Tibial nerve (tissue), 4 donors: ENCODE data around the gene KRTAP10-8. TPM values are rescaled to one million over a fixed set of nuclear protein-coding genes. Genes with fewer than 3 reads are reported as not detected.
"Not testable (repeated sequence)": the region's sequence is repeated elsewhere in the genome, so short reads cannot be mapped to it uniquely, and the experiment has no call there.

ENCODE experiments used
- DNase-seq, 2 donors: peaks; one replicate each; pipeline ENCODE4 v3.0.0-alpha.2; 2019; ENCODE audit warnings: low spot score in 2 of 2
- H3K27ac ChIP-seq, 4 donors: fragments of 200-600 bp; sonication (generic) in 3 of 4; one replicate each; pipeline ENCODE4 v1.5.1; 2017 to 2019; ENCODE audit warnings: mild to moderate bottlenecking in 1 of 4
- H3K27me3 ChIP-seq, 2 donors: fragments of 200-600 bp; sonication (generic) in 1 of 2; one replicate each; pipeline versions ENCODE4 v1.5.1 to v1.6.0; 2017 to 2019
- H3K36me3 ChIP-seq, 3 donors: fragments of 200-600 bp; sonication (generic); one replicate each; pipeline ENCODE4 v1.5.1; 2018 to 2019
- H3K4me1 ChIP-seq, 4 donors: fragments of 200-600 bp; sonication (generic) in 3 of 4; one replicate each; pipeline ENCODE4 v1.5.1; 2017 to 2019
- H3K4me3 ChIP-seq, 4 donors: fragments of 200-600 bp; sonication (generic) in 3 of 4; one replicate each; pipeline ENCODE4 v1.5.1; 2017 to 2019; ENCODE audit warnings: mild to moderate bottlenecking in 1 of 4, moderate library complexity in 1 of 4
- H3K9me3 ChIP-seq, 4 donors: fragments of 200-600 bp; sonication (generic) in 3 of 4; one replicate each; pipeline ENCODE4 v1.5.1; 2017 to 2019
- EP300 ChIP-seq, 2 donors: sonication (generic); formaldehyde crosslinking; IDR thresholded peaks; one replicate each; pipeline ENCODE4 v1.6.1; 2017; ENCODE audit warnings: antibody characterized with exemption in 2 of 2, mild to moderate bottlenecking in 1 of 2
- POLR2A ChIP-seq, 2 donors: fragments of 450-650 bp; IDR thresholded peaks; one replicate each; pipeline ENCODE4 v1.6.1; 2017; ENCODE audit warnings: antibody characterized with exemption in 2 of 2, mild to moderate bottlenecking in 2 of 2, moderate library complexity in 2 of 2
- WGBS, 2 donors: methylation state at CpG; one replicate each; pipeline ENCODE4 v1.1.5; 2018; 5-methylcytosine and 5-hydroxymethylcytosine counted together
- total RNA-seq, 4 donors: library from RNA; depleted of rRNA; stranded (reverse); fragments of >200 nt; gene quantifications; one replicate each; pipeline ENCODE4 v1.1.0, GENCODE V29; 2016
- TF ChIP-seq, protein P1 (sequence below), 5 experiments: fragments of 200-600 bp in 3 of 5; fragments of 450-650 bp in 2 of 5; sonication (generic) in 3 of 5; IDR thresholded peaks; one replicate each; pipeline ENCODE4 v1.5.1; 2016 to 2019; ENCODE audit warnings: antibody characterized with exemption in 5 of 5, mild to moderate bottlenecking in 3 of 5, moderate library complexity in 2 of 5

KRTAP10-8 gene
- total RNA-seq, 4 donors from 2014 or later, result not detected

DNA sequence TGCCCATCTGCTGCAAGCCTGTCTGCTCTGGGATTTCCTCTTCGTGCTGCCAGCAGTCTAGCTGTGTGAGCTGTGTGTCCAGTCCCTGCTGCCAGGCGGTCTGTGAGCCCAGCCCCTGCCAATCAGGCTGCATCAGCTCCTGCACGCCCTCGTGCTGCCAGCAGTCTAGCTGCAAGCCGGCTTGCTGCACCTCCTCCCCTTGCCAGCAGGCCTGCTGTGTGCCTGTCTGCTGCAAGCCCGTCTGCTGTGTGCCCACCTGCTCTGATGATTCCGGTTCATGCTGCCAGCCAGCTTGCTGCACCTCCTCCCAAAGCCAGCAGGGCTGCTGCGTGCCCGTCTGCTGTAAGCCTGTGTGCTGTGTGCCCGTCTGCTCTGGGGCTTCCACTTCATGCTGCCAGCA lies 10.8 kb upstream of the KRTAP10-8 start:
- not testable (repeated sequence) for H3K36me3 ChIP-seq, H3K4me3 ChIP-seq, H3K27me3 ChIP-seq, H3K27ac ChIP-seq, DNase-seq, H3K4me1 ChIP-seq
- 78 to 79% methylated on average over 6 to 10 of the region's 10 CpGs for WGBS, 2 donors
- H3K9me3 ChIP-seq, result peaks cover 0 to 19% (median 0%) of the 10 kb centered on the region in 4 donors

DNA sequence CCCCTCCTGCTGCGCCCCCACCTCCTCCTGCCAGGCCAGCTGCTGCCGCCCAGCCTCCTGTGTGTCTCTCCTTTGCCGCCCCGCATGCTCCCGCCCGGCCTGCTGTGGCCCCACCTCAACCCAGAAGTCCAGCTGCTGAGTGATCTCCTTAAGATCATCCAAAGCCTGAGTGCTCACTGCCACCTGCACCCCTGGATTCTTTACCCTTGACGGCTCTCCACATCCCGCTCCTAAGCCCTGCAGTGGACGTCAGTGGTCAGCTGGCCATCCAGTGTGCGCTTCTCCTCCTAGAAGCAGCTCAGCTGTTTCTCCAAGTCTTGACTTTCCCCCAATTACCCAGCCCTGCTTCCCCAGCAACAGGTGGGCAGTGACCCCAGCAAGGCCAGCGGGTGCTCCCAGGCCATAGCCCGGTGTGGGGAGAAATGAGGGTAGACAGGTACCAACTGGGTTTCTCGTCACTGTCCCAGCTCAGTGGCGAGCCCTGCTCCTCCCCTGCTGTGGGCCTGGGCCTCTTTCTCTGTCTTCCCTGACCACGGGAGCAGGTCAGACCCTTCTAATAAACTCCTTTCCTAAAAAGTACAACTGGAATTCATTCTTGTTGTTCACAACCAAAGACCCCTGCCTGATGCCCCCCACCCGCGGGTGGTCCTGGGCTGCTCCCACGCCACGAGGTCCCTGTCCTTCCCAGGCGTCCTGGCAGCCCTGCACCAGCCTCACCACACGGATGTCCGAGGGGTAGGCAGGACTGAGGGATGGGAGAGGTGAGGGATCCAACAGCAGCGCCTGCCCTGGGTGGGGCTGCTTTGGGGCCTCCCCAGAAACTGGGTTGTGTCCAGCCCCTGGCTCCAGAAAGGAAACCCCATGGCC lies 10.1 kb upstream of the KRTAP10-8 start:
- Histone ChIP-seq H3K4me1 (no peaks in the 10 kb centered on the region), H3K36me3 (no peaks in the 10 kb centered on the region), H3K27ac (no peak overlapping the region), H3K27me3 (no peaks in the 10 kb centered on the region), H3K4me3 (no peak overlapping the region), H3K9me3 (peaks cover 0 to 24% (median 0%) of the 10 kb centered on the region in 4 donors)
- TF ChIP-seq, protein P1, sequence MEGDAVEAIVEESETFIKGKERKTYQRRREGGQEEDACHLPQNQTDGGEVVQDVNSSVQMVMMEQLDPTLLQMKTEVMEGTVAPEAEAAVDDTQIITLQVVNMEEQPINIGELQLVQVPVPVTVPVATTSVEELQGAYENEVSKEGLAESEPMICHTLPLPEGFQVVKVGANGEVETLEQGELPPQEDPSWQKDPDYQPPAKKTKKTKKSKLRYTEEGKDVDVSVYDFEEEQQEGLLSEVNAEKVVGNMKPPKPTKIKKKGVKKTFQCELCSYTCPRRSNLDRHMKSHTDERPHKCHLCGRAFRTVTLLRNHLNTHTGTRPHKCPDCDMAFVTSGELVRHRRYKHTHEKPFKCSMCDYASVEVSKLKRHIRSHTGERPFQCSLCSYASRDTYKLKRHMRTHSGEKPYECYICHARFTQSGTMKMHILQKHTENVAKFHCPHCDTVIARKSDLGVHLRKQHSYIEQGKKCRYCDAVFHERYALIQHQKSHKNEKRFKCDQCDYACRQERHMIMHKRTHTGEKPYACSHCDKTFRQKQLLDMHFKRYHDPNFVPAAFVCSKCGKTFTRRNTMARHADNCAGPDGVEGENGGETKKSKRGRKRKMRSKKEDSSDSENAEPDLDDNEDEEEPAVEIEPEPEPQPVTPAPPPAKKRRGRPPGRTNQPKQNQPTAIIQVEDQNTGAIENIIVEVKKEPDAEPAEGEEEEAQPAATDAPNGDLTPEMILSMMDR (IDR thresholded peaks at IDR 0.05), result no peak
- no peak for TF ChIP-seq EP300 (IDR thresholded peaks at IDR 0.05)
- no peak for TF ChIP-seq POLR2A (IDR thresholded peaks at IDR 0.05)
- no peak for DNase-seq
- WGBS, 2 donors, result 73 to 78% methylated on average over 21 to 23 of the region's 23 CpGs

DNA sequence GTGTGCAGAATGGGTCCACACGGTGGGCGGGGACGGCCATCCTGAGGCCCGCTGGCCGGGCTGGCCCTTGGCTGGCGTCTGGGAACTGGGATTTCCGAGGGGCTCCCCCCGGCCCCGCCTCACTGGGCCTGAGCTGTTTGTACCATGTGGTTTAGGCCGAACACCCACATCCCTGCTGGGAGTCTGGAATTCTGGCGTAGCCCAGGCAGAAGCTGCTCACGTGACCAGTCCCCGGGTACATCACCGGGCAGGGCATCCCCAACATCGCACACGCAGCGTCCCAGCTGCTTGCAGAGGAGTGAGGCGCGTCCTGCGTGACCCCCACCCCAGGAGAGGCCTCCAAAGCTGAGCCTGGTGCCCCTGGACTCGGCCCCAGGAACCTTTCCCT lies 9.4 kb upstream of the KRTAP10-8 start:
- H3K36me3 ChIP-seq, result no peaks in the 10 kb centered on the region
- WGBS, 2 donors, result 46 to 51% methylated on average over 3 to 16 of the region's 21 CpGs
- H3K9me3 ChIP-seq, result peaks cover 0 to 24% (median 0%) of the 10 kb centered on the region in 4 donors
- H3K4me1 ChIP-seq, result no peaks in the 10 kb centered on the region
- no peak for DNase-seq
- no peak for TF ChIP-seq POLR2A (IDR thresholded peaks at IDR 0.05)
- TF ChIP-seq EP300 (IDR thresholded peaks at IDR 0.05), result no peak
- TF ChIP-seq, protein P1 (IDR thresholded peaks at IDR 0.05), result no peak
- no peaks in the 10 kb centered on the region for H3K27me3 ChIP-seq
- H3K27ac ChIP-seq, result no peak overlapping the region
- no peak overlapping the region for H3K4me3 ChIP-seq

DNA sequence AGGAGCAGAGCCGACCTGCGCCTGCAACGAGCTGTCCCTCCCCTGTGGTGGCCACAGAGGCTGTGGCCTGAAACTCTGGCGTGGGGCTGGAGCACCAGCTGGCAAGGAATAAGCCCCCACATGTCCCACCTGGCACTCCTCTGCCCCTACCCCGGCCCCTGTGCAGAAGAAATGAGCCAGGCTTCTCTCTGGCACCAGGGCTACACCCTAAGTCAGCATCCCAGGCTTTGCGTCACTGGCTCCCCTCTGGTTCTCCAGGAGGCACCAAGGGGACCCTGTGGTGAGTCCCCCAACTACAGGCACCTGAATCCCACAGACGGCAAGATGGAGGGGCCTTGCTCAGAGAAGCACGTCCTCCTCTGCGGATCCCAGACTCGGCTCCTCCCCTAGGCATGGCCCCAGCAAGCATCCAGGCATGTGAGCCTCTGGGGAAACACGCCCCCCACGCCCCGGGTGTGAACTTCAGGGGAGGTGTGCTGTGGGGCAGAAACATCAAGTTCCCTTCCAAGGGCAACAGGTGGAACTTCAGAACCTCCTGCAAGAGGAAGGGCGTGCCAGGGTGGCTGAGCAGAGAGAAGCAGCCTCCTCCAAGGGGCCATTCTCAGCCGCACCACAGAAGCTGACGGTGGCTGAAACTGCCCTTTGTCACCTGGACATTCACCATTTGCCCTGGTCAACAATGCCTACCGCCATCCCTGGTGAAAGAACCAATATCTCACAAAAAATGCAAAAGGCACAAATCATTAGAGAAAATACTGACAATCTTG lies 8.6 kb upstream of the KRTAP10-8 start:
- WGBS, 2 donors, result 51 to 58% methylated on average over 12 to 14 of the region's 17 CpGs

DNA sequence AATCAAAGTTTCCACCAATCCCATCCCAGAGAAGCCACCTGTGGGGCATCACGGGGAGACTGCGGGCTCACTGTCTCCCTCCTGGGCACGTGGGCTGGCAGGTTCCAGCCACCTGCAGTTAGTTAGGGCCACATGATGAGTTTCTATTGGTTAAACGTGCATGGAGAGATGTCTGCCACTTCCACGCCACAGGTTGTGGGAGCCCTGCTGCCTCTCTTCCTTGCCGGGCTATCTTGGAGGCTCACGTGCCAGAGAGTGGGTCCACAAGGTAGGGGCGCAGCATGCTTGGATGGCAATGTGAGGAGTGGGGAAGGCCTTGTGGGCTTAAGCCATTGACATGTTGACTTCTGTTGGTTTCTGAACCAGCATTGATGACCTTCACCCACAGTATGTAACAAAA lies 8.0 kb upstream of the KRTAP10-8 start:
- TF ChIP-seq, protein P1 (IDR thresholded peaks at IDR 0.05), result no peak
- TF ChIP-seq EP300 (IDR thresholded peaks at IDR 0.05) (no peak), POLR2A (IDR thresholded peaks at IDR 0.05) (no peak)
- no peak for DNase-seq
- 81 to 88% methylated on average over 8 of the region's 8 CpGs for WGBS, 2 donors
- Histone ChIP-seq H3K27me3 (no peaks in the 10 kb centered on the region), H3K27ac (no peak overlapping the region), H3K36me3 (no peaks in the 10 kb centered on the region), H3K4me1 (no peaks in the 10 kb centered on the region), H3K9me3 (peaks cover 0 to 22% (median 0%) of the 10 kb centered on the region in 4 donors), H3K4me3 (no peak overlapping the region)

More for the DNA sequence above, 8.6 kb upstream of the KRTAP10-8 start:
- no peak for DNase-seq
- no peaks in the 10 kb centered on the region for H3K27me3 ChIP-seq
- H3K9me3 ChIP-seq, result peaks cover 0 to 24% (median 0%) of the 10 kb centered on the region in 4 donors
- TF ChIP-seq, protein P1 (IDR thresholded peaks at IDR 0.05), result no peak
- no peak for TF ChIP-seq EP300 (IDR thresholded peaks at IDR 0.05)
- TF ChIP-seq POLR2A (IDR thresholded peaks at IDR 0.05), result no peak
- H3K27ac ChIP-seq, result no peak overlapping the region
- H3K4me1 ChIP-seq, result no peaks in the 10 kb centered on the region
- H3K4me3 ChIP-seq, result no peak overlapping the region
- no peaks in the 10 kb centered on the region for H3K36me3 ChIP-seq
